GM12801 (cell line): ENCODE data around the gene KDM1B.

Experiments
- CTCF ChIP-seq: IDR thresholded peaks from one replicate; pipeline ENCODE4 v1.5.1; 2011; ENCODE audit warnings: control low read depth; ENCODE audit not compliant: insufficient read length; ENCODE audit errors: extremely low read depth

The KDM1B gene

GRCh38 chr6:18153311-18153703, 1.9 kb upstream of the KDM1B start:
- no peak for TF ChIP-seq CTCF

- TF ChIP-seq CTCF, result no peak
These were observed 594 bp upstream of the KDM1B start, which contains the start of gene TPMT for GRCh38 chr6:18154507-18155149. Gene TPMT, minus strand, starts transcription at chr6:18155077. Its CDS starts 5,950 bp downstream, at chr6:18149127.

DNA sequence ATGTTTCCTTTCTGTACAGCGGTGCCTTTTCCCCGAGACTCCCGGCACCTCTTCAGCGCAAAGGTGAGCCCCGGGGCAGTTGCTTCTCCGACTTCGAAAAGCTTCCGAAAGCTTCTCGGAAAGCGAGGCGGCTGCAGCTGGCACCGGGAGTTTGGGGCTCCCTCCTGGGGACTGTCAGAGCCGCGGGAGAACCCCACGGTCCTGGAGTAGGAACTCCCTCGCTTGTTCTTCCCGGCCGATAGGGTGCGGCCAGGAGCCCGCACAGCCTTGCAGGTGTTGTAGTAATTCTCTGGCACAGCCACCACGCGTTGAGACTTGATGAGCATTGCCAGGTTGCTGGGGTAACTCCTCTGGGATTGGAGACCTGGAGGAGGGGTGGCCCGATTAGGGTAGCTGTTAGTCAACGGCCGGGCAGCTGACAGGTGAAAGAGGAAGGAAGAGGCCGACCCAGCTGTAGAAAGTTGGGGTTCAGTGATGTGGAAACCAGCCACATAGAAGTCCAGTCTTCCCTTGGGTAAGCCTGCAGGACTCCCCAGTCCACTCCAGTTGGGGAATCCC, 721 bp downstream of the KDM1B start:
- TF ChIP-seq CTCF, result no peak

DNA sequence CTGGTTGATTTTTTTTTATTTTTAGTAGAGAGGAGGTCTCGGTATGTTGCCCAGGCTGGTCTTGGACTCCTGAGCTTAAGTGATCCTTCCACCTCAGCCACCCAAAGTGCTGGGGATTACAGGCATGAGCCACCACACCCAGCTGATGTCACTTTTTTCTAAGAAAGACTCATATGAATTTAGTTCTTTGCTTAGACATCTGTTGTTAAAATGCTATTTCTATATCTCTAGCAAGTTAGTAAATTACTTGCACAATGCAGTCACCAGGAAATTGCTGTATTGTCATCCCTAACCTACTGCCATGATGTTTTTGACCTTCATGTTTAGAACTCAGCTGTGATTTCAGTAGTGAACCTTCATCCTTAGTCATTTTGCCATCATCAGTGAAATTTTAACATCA, 5.7 kb downstream of the KDM1B start:
- no peak for TF ChIP-seq CTCF

- TF ChIP-seq CTCF, result no peak
These were observed 6.2 kb downstream of the KDM1B start for GRCh38 chr6:18161431-18161830.

DNA sequence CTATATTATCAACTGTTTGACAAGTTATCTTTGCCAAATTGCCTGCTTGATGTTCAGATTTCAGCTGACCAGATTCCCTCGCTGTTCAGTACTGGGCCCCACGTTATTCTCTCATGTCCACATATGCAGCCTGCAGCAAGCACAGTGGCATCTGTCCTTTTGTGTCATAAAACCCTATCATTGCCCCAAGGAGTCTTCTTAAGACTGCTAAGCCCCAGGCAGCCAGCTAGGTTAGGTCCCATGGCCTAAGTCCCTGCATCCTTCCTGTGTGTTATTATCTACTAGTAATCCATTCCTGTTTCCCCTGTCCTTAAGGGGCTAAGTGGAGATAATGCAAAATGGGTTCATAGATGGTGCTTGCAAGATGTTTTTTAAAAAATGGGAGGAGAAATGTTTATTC, 7.2 kb downstream of the KDM1B start:
- no peak for TF ChIP-seq CTCF

- TF ChIP-seq CTCF, result no peak
These were observed 10.5 kb downstream of the KDM1B start for GRCh38 chr6:18165751-18166150.
